GM18907 (cell line): ENCODE measurements around the gene RMND5A.
A peak's percentile ranks its signal among the peaks of the same experiment; 100 is the strongest.

Source experiments
- ATAC-seq: cut with Tn5 transposase; IDR thresholded peaks from one replicate; pipeline ENCODE4 v1.9.1; 2021; ENCODE audit warnings: mild to moderate bottlenecking, moderate library complexity; ENCODE audit not compliant: unreplicated experiment

The RMND5A gene

DNA sequence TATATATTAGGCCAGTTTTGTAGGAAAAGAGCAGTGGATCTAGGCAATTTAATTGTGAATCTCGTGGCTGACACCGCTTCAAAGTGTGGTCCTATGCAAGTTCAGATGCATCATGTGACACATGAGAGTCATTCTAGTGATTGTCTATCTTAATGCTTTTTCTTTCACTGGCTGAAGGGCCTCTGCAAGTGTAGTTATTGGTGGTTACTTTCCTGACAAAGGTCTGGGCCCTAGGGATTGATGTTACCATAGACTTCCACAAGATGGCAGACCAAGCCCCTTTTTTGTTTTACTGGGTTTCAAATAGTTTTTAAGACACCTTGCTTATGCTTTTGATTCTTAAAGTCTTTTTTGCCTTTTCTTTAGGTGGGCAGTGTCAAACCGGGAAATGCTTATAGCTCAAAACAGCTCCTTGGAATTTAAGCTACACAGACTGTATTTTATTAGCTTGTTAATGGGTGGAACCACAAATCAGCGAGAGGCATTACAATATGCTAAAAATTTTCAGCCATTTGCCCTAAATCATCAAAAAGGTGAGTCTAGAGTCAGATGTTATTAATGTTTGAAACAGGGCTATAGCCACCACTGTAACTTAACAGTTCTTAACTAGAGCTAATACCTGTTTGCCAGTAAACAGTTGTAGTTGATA, 44.7 kb downstream of the RMND5A start:
- ATAC-seq = no peak

DNA sequence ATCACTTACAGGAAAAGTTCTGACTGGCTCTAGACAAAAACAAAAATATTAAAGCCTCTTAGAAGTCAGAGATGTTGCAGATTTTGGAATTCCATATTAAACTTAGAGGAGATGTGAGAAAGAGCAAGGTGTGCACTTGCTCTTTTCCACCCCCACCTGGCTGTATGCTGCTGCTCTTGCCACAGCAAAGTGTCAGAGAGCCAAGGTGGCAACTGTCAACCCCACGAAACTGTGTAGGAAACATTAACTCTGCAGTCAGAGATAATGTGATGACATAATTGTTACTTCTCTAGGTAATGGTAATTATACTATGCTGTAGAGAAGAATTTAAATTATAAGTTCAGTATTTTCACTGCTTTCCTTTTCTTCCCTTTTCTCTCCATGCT, 45.2 kb downstream of the RMND5A start:
- ATAC-seq = no peak

DNA sequence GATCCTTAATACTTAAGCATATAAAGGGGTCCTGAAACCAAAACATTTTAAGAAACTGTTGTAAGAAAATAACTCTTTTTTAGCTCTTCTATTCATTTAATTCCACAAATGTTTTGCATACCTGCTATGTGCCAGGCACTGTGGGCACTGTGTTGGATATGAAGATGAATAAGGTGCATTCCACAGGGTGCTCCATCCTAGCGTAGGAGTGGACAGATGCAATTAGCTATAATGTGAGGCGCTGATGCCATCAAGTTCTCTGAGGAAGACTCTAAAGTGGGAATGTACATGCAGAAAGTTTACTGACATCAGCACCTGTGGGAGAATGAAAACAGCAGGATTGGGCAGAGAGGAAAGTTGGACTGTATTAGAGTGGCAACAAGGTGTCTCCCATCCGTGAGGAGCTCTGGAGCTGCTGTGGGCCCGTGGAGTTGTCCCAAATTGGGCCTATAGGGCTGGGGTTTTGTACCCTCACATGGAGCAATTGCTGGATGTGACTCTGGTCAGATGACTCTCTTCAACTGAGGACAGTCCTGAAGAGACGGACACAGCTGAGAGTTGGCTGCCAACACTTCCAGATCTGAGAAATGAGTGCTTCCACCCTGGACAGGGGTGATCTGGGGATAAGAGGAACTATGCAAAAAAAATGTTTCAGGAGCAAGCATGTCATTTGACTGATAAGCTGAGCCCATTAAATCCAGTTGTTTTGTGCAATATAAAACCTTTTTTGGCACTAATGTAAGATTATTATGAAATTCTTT, 48.3 kb downstream of the RMND5A start:
- ATAC-seq = no peak

DNA sequence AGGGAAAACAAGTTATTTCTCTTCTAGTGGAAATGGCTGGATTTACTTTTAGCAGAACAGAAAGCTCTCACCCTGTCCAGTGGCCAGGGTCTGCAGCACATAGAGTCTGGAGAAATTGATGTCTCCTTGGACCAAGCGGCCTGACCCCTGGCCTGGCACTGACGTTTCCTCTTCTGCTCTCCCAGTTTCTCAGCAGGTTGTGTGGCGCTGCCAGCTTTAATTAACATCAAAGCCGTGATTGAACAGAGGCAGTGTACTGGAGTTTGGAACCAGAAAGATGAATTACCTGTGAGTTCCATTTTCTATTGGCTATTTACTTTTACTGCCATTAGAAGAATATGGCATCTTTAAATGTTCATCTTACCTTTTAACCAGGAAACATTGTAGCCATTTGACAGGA, 49.7 kb downstream of the RMND5A start:
- ATAC-seq = no peak

DNA sequence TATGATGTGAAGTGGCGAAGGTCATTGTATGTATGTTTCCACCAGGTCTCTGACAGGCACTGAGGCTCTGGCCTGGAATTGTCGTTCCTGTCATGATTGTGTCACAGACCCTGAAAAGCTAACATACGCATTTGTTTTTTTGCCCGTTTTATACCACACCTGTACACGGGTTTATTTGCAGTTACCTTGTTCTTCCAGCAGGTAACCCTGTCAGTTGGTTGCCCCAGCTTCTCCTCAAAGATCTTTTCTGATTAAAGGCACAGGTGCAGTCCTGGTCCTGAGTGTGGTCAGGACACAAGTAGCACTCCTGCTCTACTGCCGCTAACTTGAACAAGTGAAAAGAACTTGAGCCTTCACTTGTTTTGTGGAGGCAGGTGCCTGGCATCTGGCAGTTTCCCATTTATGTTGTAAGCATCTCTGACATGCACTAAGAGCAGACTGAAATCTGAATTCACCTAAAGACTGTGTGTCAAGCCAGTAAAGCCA, 50.8 kb downstream of the RMND5A start:
- no peak for ATAC-seq

DNA sequence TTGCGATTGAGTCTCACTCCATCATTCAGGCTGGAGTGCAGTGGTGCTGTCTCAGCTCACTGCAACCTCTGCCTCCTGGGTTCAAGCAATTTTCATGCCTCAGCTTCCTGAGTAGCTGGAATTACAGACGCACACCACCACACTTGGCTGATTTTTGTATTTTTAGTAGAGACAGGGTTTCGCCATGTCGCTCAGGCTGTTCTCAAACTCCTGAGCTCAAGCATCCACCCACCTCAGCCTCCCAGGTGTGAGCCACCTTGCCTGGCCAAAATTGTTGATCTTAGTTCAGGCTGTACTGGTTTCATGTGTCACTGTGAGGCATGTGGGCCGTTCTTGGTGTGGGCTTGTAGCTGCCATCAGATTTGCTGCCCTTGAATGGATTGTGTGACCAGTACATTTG, 52.5 kb downstream of the RMND5A start:
- no peak for ATAC-seq

DNA sequence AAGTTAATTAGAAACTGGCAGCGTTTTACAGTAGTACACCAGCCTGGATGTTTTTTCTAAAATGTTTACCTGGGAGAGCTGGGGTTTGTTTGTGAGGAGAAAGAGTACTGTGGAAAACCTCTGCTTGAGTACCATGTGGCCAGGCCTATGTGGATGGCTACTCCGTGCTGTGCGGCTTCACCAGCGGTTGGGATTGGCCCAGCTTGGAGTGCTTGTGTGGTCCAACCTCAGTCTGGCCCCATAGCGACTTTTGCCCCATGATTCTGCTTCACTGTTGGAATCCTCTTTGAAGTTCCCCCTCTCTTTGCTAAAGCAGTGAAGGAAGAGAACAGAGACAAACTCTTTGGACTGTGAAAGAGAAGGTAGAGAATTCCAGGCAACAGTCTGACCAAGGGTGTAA, 54.8 kb downstream of the RMND5A start:
- no peak for ATAC-seq

DNA sequence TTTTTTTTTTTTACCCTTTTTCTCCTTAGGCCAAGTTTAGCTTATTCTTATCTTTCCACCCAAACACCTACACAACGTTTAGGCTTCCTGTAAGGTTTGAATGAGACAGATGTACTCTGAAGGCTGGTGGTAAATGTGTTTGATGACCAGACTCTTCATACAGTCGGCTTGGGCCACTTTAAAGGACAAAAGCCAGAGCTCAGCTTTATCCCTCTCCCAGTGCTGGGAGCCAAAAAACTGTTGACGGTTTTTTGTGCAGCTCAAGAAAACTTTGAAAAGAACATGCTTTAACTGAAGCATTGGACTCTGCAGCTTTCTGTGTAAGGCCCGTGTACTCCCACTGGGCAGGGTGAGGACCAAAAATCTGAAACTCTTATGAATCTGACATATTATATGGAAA, 55.2 kb downstream of the RMND5A start:
- no peak for ATAC-seq

DNA sequence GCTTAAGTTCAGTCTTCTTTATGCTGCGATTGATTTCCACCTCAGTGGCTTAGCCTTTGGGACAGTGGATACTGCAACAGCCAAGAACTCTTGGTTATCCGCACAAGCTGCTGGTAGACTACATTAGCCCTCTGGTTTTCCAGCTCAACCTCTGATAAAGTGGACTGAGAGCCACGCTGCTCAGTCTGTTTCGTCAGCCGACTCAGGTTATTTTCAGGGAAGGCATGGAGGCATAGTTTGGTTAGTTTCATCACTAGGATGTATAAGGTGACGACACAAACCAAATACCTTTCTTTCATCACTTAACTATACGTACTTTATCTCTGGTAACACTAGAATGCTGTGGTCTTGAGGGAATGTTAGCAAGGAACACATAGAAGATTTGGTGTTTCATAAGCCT, 56.4 kb downstream of the RMND5A start:
- no peak for ATAC-seq

DNA sequence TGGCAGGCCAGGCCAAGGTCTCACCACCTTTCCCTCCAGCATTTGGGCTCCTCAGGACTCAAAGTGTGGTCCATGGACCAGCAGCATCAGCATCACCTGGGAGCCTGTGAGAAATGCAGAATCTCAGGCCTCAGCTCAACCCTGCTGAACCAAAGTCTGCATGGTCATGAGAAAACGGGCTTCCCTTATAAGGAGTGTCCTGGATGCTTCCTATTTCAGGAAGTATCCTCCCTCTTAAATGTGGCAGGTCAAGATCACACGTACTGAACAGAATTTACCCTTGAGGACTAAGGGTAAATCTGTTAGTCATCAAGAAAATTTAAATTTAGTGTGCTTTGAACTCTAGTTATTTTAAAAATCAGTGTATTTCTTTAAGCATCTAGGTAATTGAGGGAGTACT, 58.9 kb downstream of the RMND5A start:
- ATAC-seq = no peak

DNA sequence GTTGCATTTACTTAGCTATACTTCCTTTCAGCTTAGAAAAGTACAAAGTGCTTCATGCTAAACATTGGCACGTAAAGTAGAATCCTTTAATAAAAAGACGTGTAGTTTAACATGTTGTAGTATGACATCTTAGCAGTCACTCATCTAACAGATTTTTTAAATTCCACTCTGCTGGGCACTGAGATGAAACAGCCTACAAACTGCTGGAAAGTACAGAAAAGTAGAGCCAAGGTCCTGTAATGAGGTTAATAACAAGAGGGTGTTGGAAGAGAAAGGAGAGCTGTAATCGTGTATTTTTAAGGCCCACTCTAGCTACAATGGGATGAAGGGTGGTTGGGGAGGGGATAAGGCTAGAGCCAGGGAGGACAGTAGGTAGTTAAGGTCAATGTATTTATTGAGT, 59.9 kb downstream of the RMND5A start:
- no peak for ATAC-seq

DNA sequence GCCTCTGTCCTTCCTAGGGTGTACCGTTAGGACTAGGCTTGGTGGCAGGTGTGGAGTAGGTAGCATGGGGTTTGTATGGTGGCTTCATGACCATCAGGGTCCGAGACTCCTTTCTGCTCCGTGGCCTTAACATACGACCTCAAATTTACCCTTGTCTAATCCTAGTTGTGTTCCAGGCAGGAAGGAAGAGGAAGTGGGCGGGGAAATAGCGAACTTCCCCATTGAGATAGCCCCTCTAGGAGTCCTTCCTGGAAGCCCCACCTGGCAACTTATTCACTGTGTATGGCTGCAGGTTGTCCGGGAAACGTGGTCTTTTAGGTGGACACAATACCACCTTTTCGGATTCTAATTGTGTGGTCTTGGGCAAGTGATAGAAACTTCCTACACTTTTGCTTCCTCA, 61.3 kb downstream of the RMND5A start:
- ATAC-seq = no peak

DNA sequence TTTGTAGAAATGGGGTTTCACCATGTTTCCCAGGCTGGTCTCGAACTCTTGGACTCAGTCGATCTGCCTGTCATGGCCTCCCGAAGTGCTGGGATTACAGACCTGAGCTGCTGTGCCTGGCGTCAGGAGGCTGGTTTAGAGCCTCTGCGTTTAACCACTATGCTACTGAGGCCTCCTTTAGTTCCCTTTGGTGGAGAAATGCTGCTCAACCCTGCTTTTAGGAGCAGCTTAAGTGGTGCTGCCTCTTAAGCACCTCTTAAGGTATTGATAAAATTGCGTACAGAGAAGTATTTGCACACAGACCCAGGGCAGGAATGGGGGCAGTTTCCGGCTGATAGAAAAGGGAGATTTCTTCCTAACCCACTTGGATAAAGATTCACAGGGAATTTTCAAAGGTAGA, 62.7 kb downstream of the RMND5A start:
- ATAC-seq = no peak

DNA sequence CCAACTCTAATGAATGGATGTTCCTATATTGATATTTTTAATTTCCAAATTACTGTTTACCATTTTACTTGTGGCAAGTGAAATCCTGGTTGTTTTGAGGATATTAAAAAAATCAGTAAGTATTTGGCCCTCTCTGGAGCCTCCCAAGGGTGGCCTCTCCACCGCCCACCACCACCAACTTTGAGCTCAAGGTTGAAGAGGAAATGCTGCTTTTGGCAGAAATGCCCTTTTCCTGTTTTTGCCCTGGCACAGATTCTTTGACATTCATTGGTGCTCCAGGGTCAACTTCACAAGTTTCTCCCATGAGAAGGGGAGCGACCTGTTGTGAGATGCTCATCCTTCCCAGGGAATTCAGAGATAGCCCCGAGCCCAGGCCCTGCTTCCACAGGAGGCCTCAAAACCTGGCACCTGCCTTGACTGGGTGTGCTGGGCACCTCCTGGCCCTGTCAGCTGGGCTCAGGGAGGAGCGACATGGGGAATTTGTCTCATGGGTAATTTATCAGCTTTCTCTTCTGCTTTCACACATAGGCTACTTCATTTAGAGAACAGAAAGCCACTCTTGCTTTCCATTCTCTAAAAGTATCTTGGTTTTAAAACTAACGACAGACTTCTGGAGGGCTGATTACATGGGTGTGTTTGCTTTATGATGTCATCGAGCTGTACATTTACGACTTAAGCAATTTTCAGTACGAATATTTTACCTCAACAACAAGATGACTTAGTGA, 63.7 kb downstream of the RMND5A start:
- peak; percentile 99 for ATAC-seq

DNA sequence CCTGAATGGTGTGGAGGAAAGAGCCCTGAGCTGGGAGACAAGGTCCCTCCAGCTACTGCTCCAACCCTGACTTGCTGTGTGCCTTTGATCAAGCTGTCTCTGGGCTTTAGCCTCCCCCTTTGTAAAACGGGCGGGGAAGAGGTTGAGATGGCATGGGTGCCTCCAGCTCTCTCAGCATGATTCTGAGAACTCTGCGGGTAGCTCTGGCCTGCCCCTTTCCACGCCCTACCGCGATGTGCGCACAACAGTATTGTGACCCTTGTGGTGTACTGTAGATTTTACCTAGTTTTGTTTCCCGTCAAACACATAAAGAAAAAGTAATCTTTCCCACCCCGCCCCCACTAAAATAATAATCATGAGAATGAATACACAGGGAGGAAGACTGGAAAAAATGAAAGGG, 65.4 kb downstream of the RMND5A start:
- ATAC-seq = no peak

DNA sequence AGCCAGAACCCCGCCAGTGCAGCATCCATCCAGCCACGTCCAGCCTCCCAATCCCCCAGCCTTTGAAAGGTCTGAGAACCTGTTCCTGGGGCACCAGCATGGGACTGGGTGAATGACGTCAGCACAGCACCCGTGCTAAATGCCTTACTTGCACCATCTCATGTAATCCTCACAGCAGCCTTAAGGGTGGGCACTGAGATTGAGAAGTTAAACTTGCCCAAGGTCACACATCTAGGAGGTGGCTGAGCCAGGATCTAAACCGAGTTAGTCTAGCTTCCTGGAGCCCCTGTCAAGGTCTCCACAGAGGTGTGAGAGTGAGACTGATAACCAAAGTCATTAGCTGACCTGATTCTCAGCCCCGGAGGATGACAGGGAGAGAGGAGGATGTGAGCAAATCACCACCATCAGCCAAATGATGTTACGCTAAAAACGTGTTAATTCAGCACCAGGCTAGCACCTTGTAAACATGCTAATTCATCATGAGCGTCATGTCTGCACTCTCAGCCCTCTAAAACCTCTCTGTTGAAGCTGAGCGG, 66.0 kb downstream of the RMND5A start:
- no peak for ATAC-seq

DNA sequence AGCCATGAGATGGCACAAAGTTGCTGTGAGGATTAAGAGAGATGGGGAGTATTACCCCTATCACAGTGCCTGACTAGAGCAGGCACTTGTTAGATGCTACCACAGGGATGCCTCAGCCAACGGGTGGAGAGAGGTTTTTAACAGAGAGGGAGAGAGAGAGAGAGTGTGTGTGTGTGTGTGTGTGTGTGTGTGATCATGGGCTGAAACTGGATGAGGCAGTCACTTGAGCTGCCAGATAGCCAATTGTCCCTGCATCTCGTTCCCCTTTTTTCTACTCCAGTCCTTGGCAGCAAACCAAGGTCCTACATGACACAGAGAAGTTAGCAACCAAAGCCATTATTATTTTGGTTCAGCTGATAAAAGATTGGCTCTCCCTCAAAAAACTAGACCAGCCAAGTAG, 67.6 kb downstream of the RMND5A start:
- ATAC-seq = no peak

DNA sequence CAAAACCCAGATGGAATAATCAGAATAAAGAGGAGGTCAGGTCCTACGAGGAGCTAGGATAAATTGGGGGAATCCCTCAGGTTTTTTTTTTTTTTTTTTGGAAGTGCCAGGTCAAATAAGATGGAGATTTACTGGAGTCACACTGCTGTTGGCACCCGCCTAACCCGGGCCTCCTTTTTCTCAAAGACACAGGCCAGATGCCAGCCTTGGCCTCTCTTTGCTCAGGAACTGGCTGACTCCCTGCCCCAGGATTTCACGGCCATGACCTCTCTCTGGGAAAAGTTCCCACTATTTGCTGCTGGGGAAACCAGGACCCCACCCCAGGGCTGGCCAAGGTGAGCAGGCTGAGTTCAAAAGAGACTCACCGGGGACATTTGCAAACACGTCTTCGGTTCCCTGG, 68.1 kb downstream of the RMND5A start:
- no peak for ATAC-seq

DNA sequence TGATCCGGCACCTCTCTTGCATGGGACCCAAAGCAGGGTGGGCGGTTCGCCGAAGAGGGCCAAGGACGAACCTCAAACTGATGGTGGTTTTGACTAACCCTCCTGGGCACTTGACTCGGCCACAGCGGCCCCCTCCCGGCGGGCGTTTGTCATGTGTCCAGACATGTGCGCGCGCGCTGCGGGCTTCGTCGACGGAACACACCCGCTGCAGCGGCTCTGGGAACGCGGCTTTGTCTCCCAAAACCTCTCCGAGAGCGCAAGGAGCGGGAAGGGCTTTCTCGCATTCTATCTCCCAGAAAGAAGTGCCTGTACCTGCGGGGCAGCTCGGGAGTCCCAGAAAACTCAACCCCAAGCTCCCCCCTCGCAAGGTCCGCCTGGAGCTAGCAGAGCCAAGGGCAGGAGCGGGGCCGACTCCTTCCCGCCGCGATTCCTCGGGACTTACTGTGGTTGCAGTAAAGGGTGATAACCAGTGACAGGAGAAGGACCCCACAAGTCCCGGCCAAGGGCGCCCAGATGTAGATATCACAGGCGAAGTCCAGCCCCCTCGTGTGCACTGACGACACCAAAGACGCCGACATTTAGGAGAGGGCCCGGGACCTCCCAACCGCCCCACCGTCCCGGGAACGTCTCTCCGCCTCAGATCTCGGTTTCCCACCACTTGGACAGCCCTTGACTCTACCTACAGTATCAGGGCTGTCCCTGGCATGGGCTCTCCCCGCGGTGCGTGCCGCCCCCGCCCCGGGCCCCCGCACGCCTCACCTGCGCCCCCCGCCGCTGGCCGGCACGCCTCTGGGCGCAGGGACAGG, 69.0 kb downstream of the RMND5A start:
- ATAC-seq = no peak

DNA sequence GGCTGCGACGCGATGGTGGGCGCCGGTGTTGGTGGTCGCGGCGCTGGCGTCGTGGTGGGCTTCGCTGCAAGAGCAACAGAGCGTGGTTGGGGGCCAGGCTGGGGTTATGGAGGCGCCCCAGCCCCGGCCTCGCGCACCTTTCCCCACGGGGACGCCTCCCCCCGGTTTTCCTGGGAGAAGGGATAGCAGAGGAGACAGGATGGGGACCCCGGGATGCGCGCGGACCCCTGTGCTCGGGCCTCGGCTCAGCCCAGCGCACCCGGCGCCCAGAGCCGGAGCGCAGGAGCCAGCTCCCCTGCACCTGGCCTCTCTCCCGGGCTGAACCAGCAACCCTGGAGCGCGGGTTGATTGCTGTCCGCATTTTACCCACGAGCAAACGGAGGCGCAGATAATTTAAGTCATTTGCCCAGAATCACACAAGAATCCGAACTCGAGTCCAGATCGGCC, 69.6 kb downstream of the RMND5A start:
- no peak for ATAC-seq

DNA sequence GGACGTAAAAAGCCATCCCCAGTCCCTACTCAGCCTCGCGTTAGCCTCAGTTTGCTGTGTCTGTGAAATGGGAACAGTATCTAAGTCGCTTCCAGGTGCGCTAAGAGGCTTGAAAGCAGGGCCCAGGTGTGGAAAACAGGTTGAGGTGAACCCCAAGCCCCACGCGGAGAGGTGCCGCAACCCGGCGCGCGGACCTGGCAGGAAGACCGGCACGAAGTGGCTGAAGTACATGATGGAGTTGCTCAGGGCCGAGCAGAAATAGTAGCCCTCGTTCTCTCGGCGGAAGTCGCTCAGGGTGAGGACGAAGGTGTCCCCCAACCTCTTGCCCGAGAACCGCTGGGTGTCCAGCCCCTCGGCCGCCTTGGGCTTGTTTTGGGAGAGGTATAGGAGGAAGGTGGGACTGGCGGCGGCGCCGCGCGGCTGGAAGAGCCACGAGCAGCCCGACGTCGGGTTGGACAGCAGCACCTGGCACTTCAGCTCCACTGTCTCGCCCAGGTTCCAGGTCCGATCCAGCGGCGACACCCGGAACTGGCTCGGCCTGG, 70.1 kb downstream of the RMND5A start:
- ATAC-seq = no peak
